ENCODE measurements around the gene HOXB8. TPM values are rescaled to one million over a fixed set of nuclear protein-coding genes. Genes with fewer than 3 reads are reported as not detected.
A peak's percentile ranks its signal among the peaks of the same experiment; 100 is the strongest.

HOXB8 gene
- total and polyA plus RNA-seq, 2 of the 13 experiments (the other 11 are each of a cell fraction or from before 2014, with no cell fraction given): not detected

GRCh38 chr17:48597778-48598631 lies 17.1 kb downstream of the HOXB8 start:
- 0 out of 3 replicates have a peak, but pooled peaks have one; percentile 5 for ATAC-seq
- 10% methylated on average over 44 of the region's 68 CpGs for WGBS (ENCODE audit: low lambda C conversion rate)
- no peak for DNase-seq (ENCODE audit: low spot score)
- FAIRE-seq: no peak
- Histone ChIP-seq H3K9me3 (ENCODE audit: low read length) (no peaks in the 10 kb centered on the region), H3K4me2 (ENCODE audit: low read depth, low read length) (peak overlapping the region; percentile 29; the same call in 1 of the 2 replicates), H3K4me1 (ENCODE audit: insufficient read depth, low read length) (peaks cover 17% of the 10 kb centered on the region; the same call in 1 of the 2 replicates), H3K9ac (ENCODE audit: insufficient read depth, low read depth, low read length) (no peak overlapping the region), H3K27me3 (ENCODE audit: control insufficient read depth in 1 of 2, insufficient read depth in 2 of 2, low read length in 2 of 2) (peaks cover 52 to 96% of the 10 kb centered on the region in 2 experiments), H3K36me3 (replicated peaks in 1 of 2; ENCODE audit: control insufficient read depth in 1 of 2, insufficient read depth in 2 of 2, low read length in 2 of 2) (no peaks in the 10 kb centered on the region), H2AFZ (ENCODE audit: low read length) (no peak overlapping the region), H4K20me1 (ENCODE audit: insufficient read depth, low read length) (peaks cover under 1% of the 10 kb centered on the region; the same call in 1 of the 2 replicates), H3K79me2 (ENCODE audit: insufficient read depth, low read length) (no peaks in the 10 kb centered on the region), H3K4me3 (replicated peaks in 1 of 3; ENCODE audit: insufficient read depth in 1 of 3, low read depth in 2 of 3, low read length in 3 of 3) (no peak overlapping the region; a peak in 1 of 6 replicates), H3K27ac (ENCODE audit: extremely low read length, insufficient read depth, low read length) (no peak overlapping the region)
- ChIA-PET POLR2A (no interaction called here), CTCF (ENCODE audit: low intra/inter-chr PET ratio, low total read pairs) (no interaction called here)
- intact Hi-C loops (cut with micrococcal nuclease; ENCODE audit: unreplicated experiment): no loop called here
- BruUV-seq (replicated peaks): no TSS peak
- in situ Hi-C loops (cut with HindIII; ENCODE audit: extremely low pct_ligation_motif_present, low pct_unique_long_range_greater_than_20kb): loop anchor here (5.0 kb wide), 1 partner anchor 446 kb away; no protein-coding TSS in a partner anchor
- TF ChIP-seq ZNF800 (CRISPR knock-in tag; IDR thresholded peaks at IDR 0.05): peak; percentile 84; the same call in 1 of the 2 replicates
- peak; percentile 91; the same call in 1 of the 2 replicates for TF ChIP-seq MTF2 (CRISPR knock-in tag; IDR thresholded peaks at IDR 0.05; ENCODE audit: borderline replicate concordance)
- TF ChIP-seq HNRNPLL (IDR thresholded peaks at IDR 0.05; ENCODE audit: low read depth, low read length, poor library complexity, severe bottlenecking): peak; percentile 68
- 0 out of 2 replicates have a peak, but pooled peaks have one; percentile 11 for TF ChIP-seq ZNF687 (CRISPR knock-in tag; IDR thresholded peaks at IDR 0.05)
- TF ChIP-seq EZH2 (conservative IDR thresholded peaks at IDR 0.05; ENCODE audit: low read depth, low read length): peak; percentile 87
- no peak for TF ChIP-seq KLF16 (CRISPR knock-in tag; IDR thresholded peaks at IDR 0.05)
- TF ChIP-seq ZNF160 (CRISPR knock-in tag; IDR thresholded peaks at IDR 0.05): no peak
- TF ChIP-seq FOXK2 (IDR thresholded peaks at IDR 0.05): no peak

Measured in HepG2 (cell line).